PC-3 (cell line): ENCODE results near the gene ARID5B. TPM values are rescaled to one million over a fixed set of nuclear protein-coding genes. Genes with fewer than 3 reads are reported as not detected.

ENCODE experiments used
- ATAC-seq: fragments of 200-7000 bp; cut with Tn5 transposase; 2 replicates; pipeline ENCODE4 v1.9.1; 2020; ENCODE audit warnings: mild to moderate bottlenecking, moderate library complexity
- BruUV-seq: library from RNA; stranded (reverse); fragments of 400-500 nt; replicated peaks from 2 replicates; lab custom pipeline; 2021; lab: Mats Ljungman, UMichigan
- CTCF ChIA-PET: fragments of 300-600 bp; sonication (Branson Sonifier 250); formaldehyde crosslinking; loops from one replicate; lab custom pipeline; 2022; ENCODE audit warnings: antibody characterized with exemption; lab: Charles Lee
- POLR2A ChIA-PET: fragments of 300-600 bp; sonication (Branson Sonifier 250); formaldehyde crosslinking; loops from one replicate; lab custom pipeline; 2022; ENCODE audit warnings: antibody characterized with exemption; ENCODE audit not compliant: unreplicated experiment; lab: Charles Lee
- DNase-seq: peaks from one replicate; pipeline ENCODE4 v3.0.0-alpha.2; 2015
- H2AFZ ChIP-seq: fragments of 300-600 bp; sonication (generic); 2 replicates; pipeline ENCODE4 v1.6.0; 2016; ENCODE audit warnings: antibody characterized with exemption, low read length
- H3F3A ChIP-seq: fragments of 300-600 bp; sonication (generic); one replicate; pipeline ENCODE4 v1.6.0; 2017; ENCODE audit warnings: antibody characterized with exemption, low read length, control low read depth, mild to moderate bottlenecking; ENCODE audit not compliant: unreplicated experiment
- H3K27ac ChIP-seq: fragments of 300-600 bp; sonication (generic); 2 replicates; pipeline ENCODE4 v1.5.1; 2016; ENCODE audit warnings: mild to moderate bottlenecking, low read length
- H3K27me3 ChIP-seq: fragments of 300-600 bp; sonication (generic); 2 replicates; pipeline ENCODE4 v1.6.1; 2016; ENCODE audit warnings: low read length, mixed read lengths
- H3K36me3 ChIP-seq: fragments of 300-600 bp; sonication (generic); 2 replicates; pipeline ENCODE4 v1.6.1; 2016; ENCODE audit warnings: low read depth, mixed run types, low read length, mixed read lengths
- H3K4me1 ChIP-seq: fragments of 300-600 bp; sonication (generic); 2 replicates; pipeline ENCODE4 v1.5.1; 2016; ENCODE audit warnings: low read length; ENCODE audit not compliant: insufficient read depth
- H3K4me2 ChIP-seq: fragments of 300-600 bp; sonication (generic); 2 replicates; pipeline ENCODE4 v1.6.0; 2016; ENCODE audit warnings: low read length
- H3K4me3 ChIP-seq: fragments of 300-600 bp; sonication (generic); 2 replicates; pipeline ENCODE4 v1.5.1; 2016; ENCODE audit warnings: mild to moderate bottlenecking, low read length, mixed read lengths
- H3K79me2 ChIP-seq: fragments of 300-600 bp; sonication (generic); 2 replicates; pipeline ENCODE4 v1.6.1; 2017; ENCODE audit warnings: low read length, mixed read lengths
- H3K9ac ChIP-seq: fragments of 300-600 bp; sonication (generic); 2 replicates; pipeline ENCODE4 v1.6.0; 2016; ENCODE audit warnings: mild to moderate bottlenecking, low read length
- H3K9me2 ChIP-seq: fragments of 300-600 bp; sonication (generic); replicated peaks from 2 replicates; pipeline ENCODE4 v1.6.1; 2016; ENCODE audit warnings: mixed run types, low read length, mixed read lengths
- H3K9me3 ChIP-seq: fragments of 300-600 bp; sonication (generic); 2 replicates; pipeline ENCODE4 v1.6.1; 2016; ENCODE audit warnings: low read length, mixed read lengths
- H4K20me1 ChIP-seq: fragments of 300-600 bp; sonication (generic); 2 replicates; pipeline ENCODE4 v1.6.1; 2016; ENCODE audit warnings: low read length, mixed read lengths
- CTCF ChIP-seq: fragments of 300-600 bp; sonication (generic); conservative IDR thresholded peaks from 2 replicates; pipeline ENCODE4 v1.5.1; 2017; ENCODE audit warnings: antibody characterized with exemption, low read depth, mild to moderate bottlenecking, low read length
- EZH2 ChIP-seq: fragments of 300-600 bp; sonication (generic); IDR thresholded peaks from one replicate; pipeline ENCODE4 v1.6.1; 2017; ENCODE audit warnings: antibody characterized with exemption, mild to moderate bottlenecking, low read length; ENCODE audit not compliant: unreplicated experiment
- EZH2phosphoT487 ChIP-seq: fragments of 300-600 bp; sonication (generic); IDR thresholded peaks from 2 replicates; pipeline ENCODE4 v1.6.1; 2018; ENCODE audit warnings: mild to moderate bottlenecking, antibody characterized with exemption, low read length, borderline replicate concordance
- intact Hi-C: fragments of 100-400 bp; cut with micrococcal nuclease; formaldehyde crosslinking; loops from 2 replicates; pipeline ENCODE4 v1.9.0; 2023
- total RNA-seq: library from RNA; depleted of rRNA; stranded (reverse); fragments of >200 nt; gene quantifications from 2 replicates; pipeline ENCODE4 v1.2.3, GENCODE V29; 2014

Gene ARID5B
- total RNA-seq, 1 experiment from 2014 or later: 26.4 TPM

- no peaks in the 10 kb centered on the region for H3K27me3 ChIP-seq
- no peak overlapping the region for H3K27ac ChIP-seq
- H2AFZ ChIP-seq: no peak overlapping the region
- POLR2A ChIA-PET: no interaction called here
- DNase-seq: no peak
- H3K4me1 ChIP-seq: peaks cover 16% of the 10 kb centered on the region
- H3F3A ChIP-seq: peaks cover 6% of the 10 kb centered on the region
- peaks cover 6% of the 10 kb centered on the region for H3K9me2 ChIP-seq
- H3K79me2 ChIP-seq: no peaks in the 10 kb centered on the region
- BruUV-seq: no TSS peak
- H4K20me1 ChIP-seq: no peaks in the 10 kb centered on the region
- H3K36me3 ChIP-seq: no peaks in the 10 kb centered on the region
- intact Hi-C loops: loop anchor here (2.0 kb wide), 1 partner anchor 28 kb away; no protein-coding TSS in a partner anchor
- H3K9me3 ChIP-seq: no peaks in the 10 kb centered on the region
- peak; percentile 27 for ATAC-seq
- CTCF ChIA-PET: no interaction called here
- no peak overlapping the region for H3K9ac ChIP-seq
- H3K4me3 ChIP-seq: no peak overlapping the region
- H3K4me2 ChIP-seq: no peak overlapping the region
- TF ChIP-seq CTCF: no peak
- TF ChIP-seq EZH2phosphoT487: no peak
- TF ChIP-seq EZH2: no peak
These were observed 31.0 kb upstream of the ARID5B start for GRCh38 chr10:61870526-61870895.

DNA sequence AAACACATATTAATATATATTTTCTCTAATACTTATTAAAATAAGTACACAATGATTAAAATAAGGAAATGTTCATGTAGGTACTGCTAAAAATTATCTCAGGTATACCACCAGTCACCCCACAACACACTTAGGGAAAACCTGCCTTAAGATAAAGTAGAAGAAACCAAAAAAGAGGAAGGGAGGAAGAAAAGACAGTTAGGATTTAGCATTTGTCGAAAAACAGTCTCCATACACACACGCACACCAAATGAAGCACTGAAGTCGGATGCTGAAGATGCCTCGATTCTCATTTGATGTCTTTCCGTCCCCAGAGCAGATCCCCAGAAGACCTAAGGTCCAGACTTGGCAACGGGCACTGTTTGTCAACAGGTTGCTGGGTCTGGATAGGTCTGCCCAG is 30.0 kb upstream of the ARID5B start:
- POLR2A ChIA-PET: no interaction called here
- TF ChIP-seq EZH2phosphoT487: no peak
- no peak for TF ChIP-seq CTCF
- TF ChIP-seq EZH2: no peak
- H3K27me3 ChIP-seq: no peaks in the 10 kb centered on the region
- no peaks in the 10 kb centered on the region for H3K9me3 ChIP-seq
- H3K4me2 ChIP-seq: no peak overlapping the region
- no peak overlapping the region for H3K27ac ChIP-seq
- no peak overlapping the region for H3K4me3 ChIP-seq
- intact Hi-C loops: loop anchor here (2.0 kb wide), 1 partner anchor 27 kb away; no protein-coding TSS in a partner anchor
- DNase-seq (no peak), ATAC-seq (no peak)
- no peaks in the 10 kb centered on the region for H4K20me1 ChIP-seq
- H3K36me3 ChIP-seq: no peaks in the 10 kb centered on the region
- peaks cover 6% of the 10 kb centered on the region for H3F3A ChIP-seq
- peaks cover 5% of the 10 kb centered on the region for H3K9me2 ChIP-seq
- no TSS peak for BruUV-seq
- H3K9ac ChIP-seq: no peak overlapping the region
- H2AFZ ChIP-seq: no peak overlapping the region
- CTCF ChIA-PET: no interaction called here
- peaks cover 16% of the 10 kb centered on the region for H3K4me1 ChIP-seq
- no peaks in the 10 kb centered on the region for H3K79me2 ChIP-seq

DNA sequence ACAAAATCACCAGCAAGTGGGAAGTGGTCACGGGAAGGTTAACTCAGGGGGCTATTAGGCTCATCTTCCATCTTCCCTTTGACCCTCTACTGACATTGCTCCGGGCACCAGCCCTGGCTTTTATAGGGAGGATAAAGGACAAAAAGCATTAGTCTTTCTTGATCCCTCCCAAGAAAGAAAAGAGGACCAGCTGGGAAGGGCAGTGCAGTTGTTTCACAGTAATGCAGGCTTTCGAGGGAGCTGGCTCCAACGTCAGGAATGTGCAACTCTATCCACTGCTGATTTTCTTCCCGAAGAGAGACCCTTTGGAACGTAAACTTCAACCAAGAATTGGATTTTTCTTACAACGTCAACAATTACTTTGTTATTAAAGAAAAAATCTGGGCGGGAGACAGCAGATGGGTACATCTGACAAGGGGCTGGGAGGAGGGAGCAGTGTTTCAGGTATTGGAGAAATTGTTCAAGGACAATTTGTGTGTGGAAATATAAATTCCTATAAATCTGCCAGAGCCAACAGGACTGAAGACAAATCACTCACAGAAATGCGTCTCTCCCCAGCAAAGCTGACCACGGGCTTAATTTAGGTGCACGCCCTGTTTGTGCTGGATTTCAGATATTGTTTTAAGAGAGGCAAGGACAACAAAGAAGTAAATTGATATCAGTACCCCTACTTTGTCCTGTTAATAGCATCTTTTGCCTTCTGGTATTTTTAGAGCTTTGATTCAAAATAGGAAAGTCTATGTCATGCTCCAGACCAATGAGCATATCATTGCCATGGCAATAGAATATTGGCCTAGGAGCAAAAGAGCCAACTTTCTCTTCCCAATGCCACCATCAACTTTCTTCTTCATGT is 23.4 kb upstream of the ARID5B start:
- H3K79me2 ChIP-seq: no peaks in the 10 kb centered on the region
- no peak for DNase-seq
- no peaks in the 10 kb centered on the region for H4K20me1 ChIP-seq
- peaks cover 12% of the 10 kb centered on the region for H3K4me1 ChIP-seq
- H3K9me3 ChIP-seq: no peaks in the 10 kb centered on the region
- H3K9ac ChIP-seq: no peak overlapping the region
- ChIA-PET CTCF (no interaction called here), POLR2A (no interaction called here)
- no TSS peak for BruUV-seq
- H3K4me3 ChIP-seq: no peak overlapping the region
- TF ChIP-seq CTCF (no peak), EZH2phosphoT487 (no peak), EZH2 (no peak)
- no peak for ATAC-seq
- H3K27me3 ChIP-seq: no peaks in the 10 kb centered on the region
- H3K4me2 ChIP-seq: no peak overlapping the region
- intact Hi-C loops: no loop called here
- no peaks in the 10 kb centered on the region for H3F3A ChIP-seq
- H2AFZ ChIP-seq: no peak overlapping the region
- no peaks in the 10 kb centered on the region for H3K36me3 ChIP-seq
- H3K9me2 ChIP-seq: no peaks in the 10 kb centered on the region
- H3K27ac ChIP-seq: no peak overlapping the region
